Activated CD8-positive, alpha-beta memory T cell treated with anti-CD3 and anti-CD28 coated beads, Interleukin-2, amount 50 U/mL, for 1 hour (primary cell): ENCODE data around the gene RFC4.

Source experiments
- DNase-seq: peaks from one replicate; pipeline ENCODE4 v3.0.0-alpha.2; 2020; ENCODE audit errors: extremely low read depth

The RFC4 gene

GRCh38 chr3:186786922-186787321 lies 19.4 kb downstream of the RFC4 start:
- no peak for DNase-seq

- DNase-seq = no peak
Observed at GRCh38 chr3:186785495-186786018, 20.7 kb downstream of the RFC4 start.

- no peak for DNase-seq
Observed at GRCh38 chr3:186784820-186785494, 21.3 kb downstream of the RFC4 start.

GRCh38 chr3:186783731-186784515 lies 22.4 kb downstream of the RFC4 start:
- peak; percentile 49 for DNase-seq

GRCh38 chr3:186783058-186783730 lies 23.1 kb downstream of the RFC4 start, which contains the start of gene EIF4A2:
Gene EIF4A2, plus strand, starts transcription at chr3:186783577. Its CDS starts 34 bp downstream, at chr3:186783611.
- peak; percentile 84 for DNase-seq

GRCh38 chr3:186782542-186783057 lies 23.7 kb downstream of the RFC4 start:
- no peak for DNase-seq

- no peak for DNase-seq
Observed at GRCh38 chr3:186779204-186779603, 27.1 kb downstream of the RFC4 start.

- no peak for DNase-seq
Observed at GRCh38 chr3:186775999-186776398, 30.3 kb downstream of the RFC4 start.

GRCh38 chr3:186772701-186773417 lies 33.4 kb downstream of the RFC4 start:
- peak; percentile 13 for DNase-seq

- DNase-seq = no peak
Observed at GRCh38 chr3:186772281-186772694, 34.0 kb downstream of the RFC4 start.

GRCh38 chr3:186760897-186761447 lies 45.3 kb downstream of the RFC4 start:
- no peak for DNase-seq

GRCh38 chr3:186760141-186760833 lies 46.0 kb downstream of the RFC4 start:
- DNase-seq = no peak

- no peak for DNase-seq
Observed at GRCh38 chr3:186759231-186759930, 46.9 kb downstream of the RFC4 start.

GRCh38 chr3:186757686-186758220 lies 48.5 kb downstream of the RFC4 start:
- no peak for DNase-seq

- DNase-seq = no peak
Observed at GRCh38 chr3:186757214-186757613, 49.1 kb downstream of the RFC4 start.

GRCh38 chr3:186754871-186755270 lies 51.4 kb downstream of the RFC4 start:
- no peak for DNase-seq

- no peak for DNase-seq
Observed at GRCh38 chr3:186754006-186754405, 52.3 kb downstream of the RFC4 start.

- DNase-seq = no peak
Observed at GRCh38 chr3:186751480-186751879, 54.8 kb downstream of the RFC4 start.

- no peak for DNase-seq
Observed at GRCh38 chr3:186750316-186750715, 56.0 kb downstream of the RFC4 start.

- DNase-seq = no peak
Observed at GRCh38 chr3:186746008-186746407, 60.3 kb downstream of the RFC4 start.
